Right cardiac atrium (tissue), 5 donors: ENCODE results near the gene MADCAM1. TPM values are rescaled to one million over a fixed set of nuclear protein-coding genes. Genes with fewer than 3 reads are reported as not detected.

Source experiments
- ATAC-seq, 2 donors: fragments of 200-7000 bp; cut with Tn5 transposase; one replicate each; pipeline versions ENCODE4 v1.8.0 to v1.9.1; 2020; ENCODE audit warnings: moderate library complexity in 2 of 2, mild to moderate bottlenecking in 1 of 2
- DNase-seq, 3 donors: peaks; one replicate each; pipeline ENCODE4 v3.0.0-alpha.2; 2020
- H3K27ac ChIP-seq: one replicate; pipeline ENCODE4 v1.5.1; 2013; ENCODE audit warnings: mild to moderate bottlenecking, low read length, control low read depth, moderate library complexity
- H3K27me3 ChIP-seq: one replicate; pipeline ENCODE4 v1.6.1; 2013; ENCODE audit not compliant: control insufficient read depth, insufficient read depth
- H3K4me1 ChIP-seq: one replicate; pipeline ENCODE4 v1.6.1; 2013; ENCODE audit warnings: low read length; ENCODE audit not compliant: control insufficient read depth, insufficient read depth
- H3K4me3 ChIP-seq: one replicate; pipeline ENCODE4 v1.5.1; 2013; ENCODE audit warnings: low read length, control low read depth
- H3K9me3 ChIP-seq: one replicate; pipeline ENCODE4 v1.6.1; 2013; ENCODE audit warnings: low read length; ENCODE audit not compliant: control insufficient read depth
- WGBS: extraction: QIAGEN DNeasy Blood & Tissue Kit; methylation state at CpG from one replicate; pipeline ENCODE4 v1.1.7; 2013; 5-methylcytosine and 5-hydroxymethylcytosine counted together
- intact Hi-C, 4 donors: fragments of 100-400 bp; cut with DNase I; formaldehyde crosslinking; loops; one replicate each; pipeline versions ENCODE4 v1.11.0 to v1.14.0; 2022 to 2023
- polyA plus RNA-seq: library from polyadenylated mRNA; stranded (reverse); fragments of 200-250 nt; gene quantifications from one replicate; pipeline ENCODE4 v1.2.3, GENCODE V29; 2013
- total RNA-seq, 4 donors: library from RNA; stranded (reverse); fragmentation: NEBNext Ultra II Directional; extraction: Animal tissue kit (Norgen Biotek cat#: 25700); gene quantifications; one replicate each; pipeline ENCODE4 v1.2.1, GENCODE V29; 2021
- donor health status: healthy with polysubstance abuse.
- donor health status: DM: no; HTN: yes; CAD: no.
- donor health status: DM: no; HTN: no; CAD: no.
- donor health status: DM: no; HTN: yes; CAD: no; lungs with severe emphysema.
- donor health status: DM: yes; HTN: yes; CAD: no.

Gene MADCAM1
- total and polyA plus RNA-seq, 5 donors = 0.27 to 0.59 (median 0.34) TPM

DNA sequence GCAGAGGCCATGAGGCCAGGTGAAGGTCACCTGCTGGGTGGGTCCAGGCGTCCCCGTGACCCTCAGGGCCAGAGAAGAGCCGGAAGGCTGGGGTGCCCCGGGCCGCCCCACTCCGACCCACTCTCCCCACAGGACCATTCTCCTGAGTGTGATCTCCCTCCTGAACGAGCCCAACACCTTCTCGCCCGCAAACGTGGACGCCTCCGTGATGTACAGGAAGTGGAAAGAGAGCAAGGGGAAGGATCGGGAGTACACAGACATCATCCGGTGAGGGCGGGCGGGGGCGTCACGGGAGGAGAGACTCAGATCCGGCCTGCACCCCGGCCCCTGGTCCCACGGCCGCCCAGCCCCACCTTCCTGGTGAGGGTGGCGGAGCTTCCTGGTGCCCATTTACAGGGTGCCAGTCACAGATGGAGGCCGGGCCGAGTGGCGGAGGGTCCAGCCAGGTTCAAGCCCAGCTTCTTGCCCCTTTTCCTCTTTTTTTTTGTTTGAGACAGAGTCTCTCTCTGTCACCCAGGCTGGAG, 40.7 kb downstream of the MADCAM1 start:
- Histone ChIP-seq H3K4me3 (no peak overlapping the region), H3K27me3 (no peaks in the 10 kb centered on the region), H3K9me3 (no peaks in the 10 kb centered on the region), H3K4me1 (peaks cover 9% of the 10 kb centered on the region), H3K27ac (no peak overlapping the region)
- peak in 2 of 3 donors; percentile 38 to 61 for DNase-seq
- ATAC-seq = no peak
- intact Hi-C loops = no loop called here
- 88% methylated on average over 26 of the region's 26 CpGs for WGBS

DNA sequence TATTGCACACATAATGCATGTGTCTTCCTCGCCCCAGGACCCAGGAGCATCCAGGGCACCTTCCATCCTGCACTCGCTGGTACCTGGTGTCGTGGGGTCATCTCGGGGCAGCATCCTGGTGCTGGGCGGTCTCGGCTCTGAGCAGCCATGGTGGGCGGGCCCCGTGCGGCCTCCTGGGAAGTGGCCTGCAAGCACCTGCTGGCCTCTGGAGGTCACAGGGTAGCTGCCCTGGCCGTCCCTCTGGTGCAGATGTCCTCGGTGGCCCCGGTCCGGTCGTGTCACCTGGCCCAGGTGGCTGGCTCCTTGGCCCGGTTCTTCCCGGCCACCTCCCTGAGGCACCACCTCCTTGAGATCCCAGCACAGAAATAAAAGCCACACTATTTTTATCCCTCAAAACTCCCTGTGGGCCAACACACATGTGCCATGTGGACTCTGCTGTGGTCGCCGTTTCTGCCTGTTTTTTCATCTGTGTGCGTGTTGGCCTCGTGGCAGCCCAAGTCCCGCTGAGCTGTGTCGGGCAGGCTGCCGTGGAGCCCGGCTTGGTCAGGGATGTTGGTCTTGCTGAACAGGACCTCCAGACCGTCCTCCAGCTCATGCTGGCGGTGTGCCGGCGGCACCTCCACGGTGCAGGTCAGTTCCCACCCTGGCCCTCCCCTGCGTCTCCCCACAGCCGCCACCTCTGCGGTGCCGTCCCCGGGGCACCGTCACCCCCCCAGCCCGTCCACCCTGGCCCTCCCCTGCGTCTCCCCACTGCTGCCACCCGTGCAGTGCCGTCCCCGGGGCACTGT, 42.5 kb downstream of the MADCAM1 start:
- Histone ChIP-seq H3K27me3 (no peaks in the 10 kb centered on the region), H3K4me1 (peaks cover 4% of the 10 kb centered on the region), H3K27ac (no peak overlapping the region), H3K9me3 (no peaks in the 10 kb centered on the region), H3K4me3 (no peak overlapping the region)
- DNase-seq (peak in 1 of 3 donors; percentile 70), ATAC-seq (no peak)
- WGBS = 87% methylated on average over 40 of the region's 40 CpGs
- intact Hi-C loops = no loop called here

DNA sequence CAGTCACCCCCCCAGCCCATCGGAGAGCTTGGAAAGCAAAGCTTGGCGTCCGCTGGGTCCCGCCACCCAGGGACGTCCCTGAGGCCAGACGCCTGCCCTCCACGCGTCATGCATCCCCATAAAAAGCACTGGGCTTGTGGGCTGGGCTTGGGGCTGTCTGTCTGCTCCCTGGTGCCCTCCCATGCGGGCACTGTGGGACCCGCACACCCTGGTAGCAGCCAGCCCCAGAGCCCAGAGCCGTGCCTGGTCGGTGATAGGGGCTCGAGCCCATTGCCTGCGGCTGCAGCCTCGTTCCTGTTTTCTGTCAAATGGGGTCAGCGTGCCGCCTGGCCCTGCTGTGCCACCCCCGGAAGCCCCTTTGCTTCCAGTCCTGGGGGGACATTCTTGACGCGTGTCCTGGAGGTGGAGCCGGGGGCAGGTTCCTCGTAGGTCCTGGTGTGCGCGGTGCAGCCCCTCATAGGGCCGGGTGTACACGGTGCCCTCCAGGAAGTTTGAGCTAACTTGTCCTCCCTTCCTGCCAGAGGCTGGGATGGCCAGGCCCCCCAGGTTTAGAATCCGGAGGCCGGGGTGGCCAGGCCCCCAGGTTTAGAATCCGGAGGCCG, 43.2 kb downstream of the MADCAM1 start:
- ATAC-seq (peak; percentile 9 to 44), DNase-seq (peak in 1 of 3 donors; percentile 53)
- H3K4me3 ChIP-seq = no peak overlapping the region
- intact Hi-C loops = no loop called here
- WGBS = 89% methylated on average over 30 of the region's 30 CpGs
- no peaks in the 10 kb centered on the region for H3K9me3 ChIP-seq
- H3K27ac ChIP-seq = no peak overlapping the region
- no peaks in the 10 kb centered on the region for H3K27me3 ChIP-seq
- H3K4me1 ChIP-seq = no peaks in the 10 kb centered on the region

DNA sequence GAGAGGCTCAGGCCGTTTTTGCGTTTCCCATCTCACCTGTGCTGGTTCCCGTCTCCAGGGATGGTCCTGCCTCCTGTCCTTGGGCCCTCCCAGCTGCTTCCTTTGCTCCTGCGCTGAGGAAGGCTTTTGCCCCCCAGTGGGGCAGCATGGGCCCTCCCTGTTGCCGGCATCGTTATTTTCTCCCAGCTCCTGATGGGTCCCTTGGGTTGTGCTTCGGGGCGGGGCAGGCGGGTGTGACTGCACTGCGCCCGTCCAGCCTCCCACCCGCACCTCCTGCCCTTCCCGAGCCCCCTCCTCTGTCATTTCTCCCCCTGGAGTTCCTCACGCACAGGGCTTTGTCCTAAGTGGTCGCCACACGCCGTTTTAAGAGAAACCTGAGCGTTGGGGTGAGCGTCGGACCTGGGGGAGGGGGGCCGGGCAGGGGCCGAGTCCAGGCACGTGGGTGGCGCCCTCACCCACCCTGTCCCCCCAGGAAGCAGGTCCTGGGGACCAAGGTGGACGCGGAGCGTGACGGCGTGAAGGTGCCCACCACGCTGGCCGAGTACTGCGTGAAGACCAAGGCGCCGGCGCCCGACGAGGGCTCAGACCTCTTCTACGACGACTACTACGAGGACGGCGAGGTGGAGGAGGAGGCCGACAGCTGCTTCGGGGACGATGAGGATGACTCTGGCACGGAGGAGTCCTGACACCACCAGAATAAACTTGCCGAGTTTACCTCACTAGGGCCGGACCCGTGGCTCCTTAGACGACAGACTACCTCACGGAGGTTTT, 44.8 kb downstream of the MADCAM1 start:
- ATAC-seq (no peak), DNase-seq (peak in 2 of 3 donors; percentile 53 to 66)
- 91% methylated on average over 51 of the region's 51 CpGs for WGBS

DNA sequence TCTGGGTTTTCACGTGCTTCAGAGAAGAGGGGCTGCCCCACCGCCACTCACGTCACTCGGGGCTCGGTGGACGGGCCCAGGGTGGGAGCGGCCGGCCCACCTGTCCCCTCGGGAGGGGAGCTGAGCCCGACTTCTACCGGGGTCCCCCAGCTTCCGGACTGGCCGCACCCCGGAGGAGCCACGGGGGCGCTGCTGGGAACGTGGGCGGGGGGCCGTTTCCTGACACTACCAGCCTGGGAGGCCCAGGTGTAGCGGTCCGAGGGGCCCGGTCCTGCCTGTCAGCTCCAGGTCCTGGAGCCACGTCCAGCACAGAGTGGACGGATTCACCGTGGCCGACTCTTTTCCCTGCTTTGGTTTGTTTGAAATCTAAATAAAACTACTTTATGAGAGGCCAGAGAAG, 45.4 kb downstream of the MADCAM1 start:
- DNase-seq (peak in 2 of 3 donors; percentile 35 to 65), ATAC-seq (peak in 1 of 2 donors; percentile 11)
- intact Hi-C loops = no loop called here
- 91% methylated on average over 26 of the region's 26 CpGs for WGBS
- no peaks in the 10 kb centered on the region for H3K9me3 ChIP-seq
- no peaks in the 10 kb centered on the region for H3K4me1 ChIP-seq
- no peak overlapping the region for H3K27ac ChIP-seq
- H3K27me3 ChIP-seq = no peaks in the 10 kb centered on the region
- H3K4me3 ChIP-seq = no peak overlapping the region

More for the DNA sequence above, 44.8 kb downstream of the MADCAM1 start:
- Histone ChIP-seq H3K4me3 (no peak overlapping the region), H3K27ac (no peak overlapping the region), H3K27me3 (no peaks in the 10 kb centered on the region), H3K9me3 (no peaks in the 10 kb centered on the region), H3K4me1 (no peaks in the 10 kb centered on the region)
- intact Hi-C loops = no loop called here

DNA sequence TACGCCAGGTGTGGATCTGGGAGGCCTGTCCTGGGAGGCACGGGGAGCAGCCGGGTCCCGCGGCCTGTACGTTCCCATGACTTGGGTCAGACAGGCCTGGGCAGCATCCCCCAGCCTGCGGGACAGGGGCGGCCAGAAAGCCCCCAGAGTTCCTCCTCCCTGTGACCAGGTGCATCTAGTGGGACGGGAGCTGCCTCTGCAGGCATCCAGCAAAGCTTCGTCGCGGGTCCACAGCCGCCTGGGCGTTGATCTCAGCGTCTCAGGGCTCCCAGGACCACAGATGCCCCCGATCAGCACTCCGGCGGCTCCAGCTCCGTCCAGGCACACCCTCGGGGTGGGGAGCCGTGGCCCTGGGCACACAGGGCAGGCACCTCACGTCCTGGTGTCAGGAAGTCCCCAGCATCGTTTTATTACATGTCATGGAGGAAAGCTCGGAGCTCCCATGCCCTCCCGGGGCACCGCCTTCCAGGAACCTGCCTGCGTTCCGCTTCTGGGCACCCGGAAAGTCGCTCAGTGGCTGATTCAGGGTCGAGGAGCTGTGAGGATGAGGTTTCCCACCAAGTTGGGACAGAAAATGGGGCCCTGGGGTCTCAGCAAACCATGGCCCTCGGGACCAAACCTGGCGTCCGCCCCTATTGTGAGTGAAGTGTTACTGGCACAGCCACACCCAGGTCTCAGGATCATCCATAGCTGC, 46.0 kb downstream of the MADCAM1 start:
- no peaks in the 10 kb centered on the region for H3K9me3 ChIP-seq
- intact Hi-C loops = no loop called here
- WGBS = 92% methylated on average over 34 of the region's 34 CpGs
- H3K4me3 ChIP-seq = no peak overlapping the region
- no peaks in the 10 kb centered on the region for H3K27me3 ChIP-seq
- H3K4me1 ChIP-seq = no peaks in the 10 kb centered on the region
- H3K27ac ChIP-seq = no peak overlapping the region
- peak in 1 of 3 donors; percentile 45 for DNase-seq
- no peak for ATAC-seq

DNA sequence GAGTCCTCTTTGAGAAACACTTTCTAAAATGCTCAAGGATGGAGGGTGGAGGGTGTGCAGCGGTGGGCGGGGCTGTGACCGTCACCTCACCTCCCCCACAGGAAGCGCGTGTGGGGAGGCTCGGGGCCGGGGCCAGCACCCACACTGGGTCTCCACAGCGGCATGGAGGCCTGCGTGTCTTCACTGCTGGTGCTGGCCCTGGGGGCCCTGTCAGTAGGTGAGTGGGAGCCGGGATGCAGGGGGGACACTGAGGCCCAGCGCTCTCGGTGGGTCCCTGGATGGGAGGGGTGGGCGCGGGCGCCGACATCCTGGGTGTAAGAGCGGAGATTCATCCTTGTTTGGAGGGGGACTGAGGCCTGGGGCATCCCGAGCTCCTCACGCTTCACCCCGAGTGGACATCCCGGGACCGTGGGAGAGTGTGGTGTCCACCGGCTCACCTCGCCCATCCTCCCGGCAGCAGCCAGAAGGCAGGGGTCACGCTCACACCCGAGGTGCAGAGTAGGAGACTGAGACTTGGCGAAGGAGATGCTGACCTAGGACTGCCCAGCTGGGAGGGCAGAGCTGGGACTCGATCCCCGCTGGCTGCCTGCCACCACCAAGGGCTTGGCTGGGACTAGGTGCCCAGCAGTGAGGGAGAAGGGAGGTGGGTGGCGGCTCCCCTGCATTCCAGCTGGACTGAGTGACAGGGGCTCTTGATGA, 47.8 kb downstream of the MADCAM1 start, which contains the start of gene GZMM:
Gene GZMM, plus strand, starts transcription at position 144 of the 699 bp plus-strand sequence. Its CDS starts 19 bp downstream, at position 163.
- Histone ChIP-seq H3K4me1 (no peaks in the 10 kb centered on the region), H3K27ac (no peak within 1 kb of the TSS), H3K9me3 (no peaks in the 10 kb centered on the region), H3K4me3 (no peak within 1 kb of the TSS), H3K27me3 (no peaks in the 10 kb centered on the region)
- 57% methylated on average over 31 of the region's 31 CpGs for WGBS
- DNase-seq = peak in 2 of 3 donors; percentile 66 to 78
- intact Hi-C loops = no loop called here
- ATAC-seq = peak; percentile 21 to 24

DNA sequence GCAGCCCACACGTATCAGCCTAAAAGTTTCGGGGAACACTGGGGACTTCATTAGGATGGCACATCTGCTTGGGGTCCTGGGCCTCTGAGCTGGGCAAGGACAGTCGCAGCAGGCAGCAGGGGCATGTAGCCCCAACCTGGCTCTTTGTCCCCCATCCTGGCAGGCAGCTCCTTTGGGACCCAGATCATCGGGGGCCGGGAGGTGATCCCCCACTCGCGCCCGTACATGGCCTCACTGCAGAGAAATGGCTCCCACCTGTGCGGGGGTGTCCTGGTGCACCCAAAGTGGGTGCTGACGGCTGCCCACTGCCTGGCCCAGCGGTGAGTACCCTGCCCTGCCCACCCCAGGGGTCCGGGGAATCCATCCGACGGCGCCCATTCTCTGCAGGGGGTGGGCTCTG, 50.8 kb downstream of the MADCAM1 start:
- ATAC-seq (no peak), DNase-seq (peak in 2 of 3 donors; percentile 18 to 57)
- H3K4me1 ChIP-seq = no peaks in the 10 kb centered on the region
- intact Hi-C loops = no loop called here
- H3K27me3 ChIP-seq = no peaks in the 10 kb centered on the region
- WGBS = 88% methylated on average over 15 of the region's 15 CpGs
- no peaks in the 10 kb centered on the region for H3K9me3 ChIP-seq
- H3K27ac ChIP-seq = no peak overlapping the region
- H3K4me3 ChIP-seq = no peak overlapping the region

DNA sequence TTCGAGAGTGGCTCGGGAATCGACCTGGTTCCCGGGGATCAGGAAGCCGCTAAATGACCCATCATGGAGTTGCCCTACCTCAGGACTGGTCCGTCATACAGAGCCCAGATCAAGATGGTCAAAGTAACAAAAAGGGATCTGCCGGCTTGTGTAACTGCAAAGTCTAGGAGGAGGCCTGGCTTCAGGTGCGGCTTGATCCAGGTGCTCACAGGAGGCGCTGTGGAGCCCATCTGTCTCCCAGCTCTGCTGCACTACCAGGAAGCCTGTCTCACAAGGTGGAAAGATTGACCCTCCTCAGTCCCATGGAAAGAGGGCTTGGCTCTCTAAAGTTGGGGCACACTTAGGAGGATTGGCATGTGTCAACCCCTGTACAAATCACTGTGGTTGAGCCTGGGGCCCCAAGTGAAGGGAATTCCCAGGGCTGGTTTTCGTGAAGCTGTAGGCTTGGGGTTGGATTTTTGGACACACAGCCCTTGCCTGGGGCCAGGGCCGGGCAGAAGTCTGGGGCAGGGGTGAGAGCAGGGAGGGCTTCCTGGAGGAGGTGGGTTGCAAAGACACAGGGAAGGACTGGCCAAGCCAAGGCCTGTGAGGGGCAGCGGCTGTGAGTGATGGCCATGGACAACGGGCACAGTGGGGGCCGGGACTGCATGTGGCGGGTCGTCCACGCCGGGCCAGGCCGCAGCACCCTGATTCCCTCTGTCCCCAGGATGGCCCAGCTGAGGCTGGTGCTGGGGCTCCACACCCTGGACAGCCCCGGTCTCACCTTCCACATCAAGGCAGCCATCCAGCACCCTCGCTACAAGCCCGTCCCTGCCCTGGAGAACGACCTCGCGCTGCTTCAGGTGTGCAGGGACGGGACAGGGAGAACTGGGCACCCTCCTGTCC, 51.8 kb downstream of the MADCAM1 start:
- Histone ChIP-seq H3K4me1 (no peaks in the 10 kb centered on the region), H3K4me3 (no peak overlapping the region), H3K27ac (no peak overlapping the region), H3K27me3 (no peaks in the 10 kb centered on the region), H3K9me3 (no peaks in the 10 kb centered on the region)
- peak in 2 of 3 donors; percentile 43 to 52 for DNase-seq
- intact Hi-C loops = no loop called here
- no peak for ATAC-seq
- WGBS = 90% methylated on average over 26 of the region's 26 CpGs
